Thymus (tissue), 11 donors: Measurements from ENCODE around the gene CCR7. TPM values are rescaled to one million over a fixed set of nuclear protein-coding genes. Genes with fewer than 3 reads are reported as not detected.

ENCODE experiments used
- DNase-seq, 9 donors: peaks; one replicate each; pipeline ENCODE4 v3.0.0-alpha.2; 2013; ENCODE audit warnings: low spot score in 9 of 9, low read depth in 6 of 9, missing footprints in 1 of 9
- H3K27ac ChIP-seq, 2 donors: one replicate each; pipeline ENCODE4 v1.5.1; 2013; ENCODE audit warnings: control low read depth in 1 of 2, low read depth in 1 of 2, low read length in 1 of 2, mild to moderate bottlenecking in 1 of 2, moderate library complexity in 1 of 2
- H3K27me3 ChIP-seq, 2 donors: one replicate each; pipeline ENCODE4 v1.5.1; 2013; ENCODE audit warnings: low read length in 1 of 2; ENCODE audit not compliant: control insufficient read depth in 2 of 2, insufficient read depth in 1 of 2
- H3K36me3 ChIP-seq, 2 donors: one replicate each; pipeline ENCODE4 v1.5.1; 2013; ENCODE audit warnings: low read length in 1 of 2, mild to moderate bottlenecking in 1 of 2, moderate library complexity in 1 of 2; ENCODE audit not compliant: control insufficient read depth in 2 of 2, insufficient read depth in 2 of 2
- H3K4me1 ChIP-seq, 2 donors: one replicate each; pipeline ENCODE4 v1.5.1; 2013; ENCODE audit warnings: low read length in 2 of 2; ENCODE audit not compliant: control insufficient read depth in 2 of 2, insufficient read depth in 2 of 2
- H3K4me3 ChIP-seq, 2 donors: one replicate each; pipeline ENCODE4 v1.5.1; 2013; ENCODE audit warnings: low read length in 2 of 2, control low read depth in 1 of 2, mild to moderate bottlenecking in 1 of 2
- H3K9me3 ChIP-seq, 2 donors: one replicate each; pipeline ENCODE4 v1.5.1; 2013; ENCODE audit warnings: low read length in 1 of 2, mild to moderate bottlenecking in 1 of 2; ENCODE audit not compliant: control insufficient read depth in 2 of 2, insufficient read depth in 1 of 2
- WGBS: extraction: QIAGEN DNeasy Blood & Tissue Kit; methylation state at CpG from one replicate; pipeline ENCODE4 v1.1.7; 2013; 5-methylcytosine and 5-hydroxymethylcytosine counted together
- polyA plus RNA-seq: library from polyadenylated mRNA; stranded (reverse); fragments of 200-250 nt; gene quantifications from one replicate; pipeline ENCODE4 v1.2.3, GENCODE V29; 2013
- total RNA-seq: library from RNA; stranded (reverse); fragments of 120-200 nt; gene quantifications from one replicate; pipeline ENCODE4 v1.2.4, GENCODE V29; 2013
- donor health status: healthy.

Gene CCR7
- total and polyA plus RNA-seq, 2 donors = 60.3 to 102 TPM

DNA sequence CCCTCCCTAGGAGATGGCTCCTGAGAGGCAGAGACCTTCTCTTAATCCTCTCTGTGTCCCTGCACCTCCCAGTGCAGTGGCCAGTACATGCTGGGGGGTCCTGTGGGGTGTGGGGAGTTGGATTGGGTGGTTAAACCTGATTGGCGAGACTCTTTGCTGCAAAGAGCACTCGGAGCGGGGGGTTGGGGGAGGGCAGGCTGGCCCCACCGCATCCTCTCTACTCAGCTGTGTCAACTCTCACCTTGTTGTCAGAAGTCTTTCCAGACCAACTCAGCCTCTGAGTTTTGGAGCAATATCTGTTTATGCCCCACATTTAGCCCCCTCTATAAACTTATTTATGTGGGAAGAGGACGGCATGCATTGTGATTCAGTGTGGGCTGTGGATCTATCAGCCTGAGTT lies 42.4 kb upstream of the CCR7 start:
- WGBS = 87% methylated on average over 5 of the region's 5 CpGs
- H3K4me1 ChIP-seq = peaks cover 0 to 53% of the 10 kb centered on the region in 2 donors
- no peaks in the 10 kb centered on the region for H3K36me3 ChIP-seq
- no peak overlapping the region for H3K4me3 ChIP-seq
- H3K27ac ChIP-seq = peak overlapping the region; percentile 58 to 74
- DNase-seq = no peak
- peaks cover 0 to 4% of the 10 kb centered on the region in 2 donors for H3K9me3 ChIP-seq
- H3K27me3 ChIP-seq = no peaks in the 10 kb centered on the region

- no peaks in the 10 kb centered on the region for H3K27me3 ChIP-seq
- H3K4me3 ChIP-seq = no peak overlapping the region
- peaks cover 0 to 4% of the 10 kb centered on the region in 2 donors for H3K9me3 ChIP-seq
- peak overlapping the region in 1 of 2 donors; percentile 15 for H3K27ac ChIP-seq
- peaks cover 0 to 60% of the 10 kb centered on the region in 2 donors for H3K4me1 ChIP-seq
- WGBS = 90% methylated on average over 10 of the region's 10 CpGs
- no peaks in the 10 kb centered on the region for H3K36me3 ChIP-seq
- no peak for DNase-seq
Measured at GRCh38 chr17:40606548-40607353, 41.5 kb upstream of the CCR7 start.

GRCh38 chr17:40605306-40605705 lies 40.0 kb upstream of the CCR7 start:
- peak overlapping the region; percentile 72 to 76 for H3K27ac ChIP-seq
- no peaks in the 10 kb centered on the region for H3K27me3 ChIP-seq
- WGBS = 81% methylated on average over 6 of the region's 6 CpGs
- DNase-seq = peak in 1 of 9 donors; percentile 70
- H3K36me3 ChIP-seq = no peaks in the 10 kb centered on the region
- peaks cover 0 to 64% of the 10 kb centered on the region in 2 donors for H3K4me1 ChIP-seq
- H3K9me3 ChIP-seq = peaks cover 0 to 4% of the 10 kb centered on the region in 2 donors
- no peak overlapping the region for H3K4me3 ChIP-seq

DNA sequence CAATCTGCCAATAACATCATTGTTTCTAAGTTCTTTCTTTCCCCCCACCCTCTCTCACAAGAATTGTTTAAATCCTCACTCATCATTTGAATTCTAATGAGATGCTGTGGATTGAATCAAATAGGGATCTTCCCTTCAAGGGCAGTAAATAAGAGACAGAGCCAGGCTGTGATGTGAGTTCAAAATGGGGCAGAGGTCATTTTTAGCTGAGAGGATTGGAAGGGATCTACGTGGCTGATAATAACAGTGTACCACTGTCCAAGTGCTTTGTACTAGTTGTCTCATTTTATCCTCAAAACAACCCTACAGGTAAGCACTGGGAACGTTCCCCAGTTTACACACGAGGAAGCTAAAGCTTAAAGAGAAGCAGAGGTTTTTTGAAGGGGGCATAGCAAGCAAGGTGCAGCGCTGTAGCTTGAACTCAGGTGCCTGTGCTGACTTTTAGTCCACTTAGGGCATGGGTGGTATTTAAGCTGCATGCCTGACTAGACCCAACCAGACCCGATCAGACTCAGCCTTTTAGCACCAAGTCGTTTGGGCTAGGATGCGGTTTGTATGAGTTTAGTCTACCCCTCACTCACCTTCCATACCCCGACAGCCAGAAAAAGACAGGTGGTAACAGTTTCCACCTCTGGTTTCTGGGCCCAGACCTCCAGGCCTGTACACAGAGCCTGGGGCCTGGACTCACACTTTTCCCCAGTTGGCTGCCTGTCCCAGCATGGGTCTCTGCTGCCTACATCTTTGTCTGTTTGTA lies 39.2 kb upstream of the CCR7 start:
- Histone ChIP-seq H3K4me1 (peaks cover 0 to 70% of the 10 kb centered on the region in 2 donors), H3K4me3 (no peak overlapping the region), H3K36me3 (no peaks in the 10 kb centered on the region), H3K27me3 (no peaks in the 10 kb centered on the region), H3K9me3 (peaks cover 0 to 4% of the 10 kb centered on the region in 2 donors), H3K27ac (peak overlapping the region; percentile 72 to 76)
- DNase-seq = no peak
- 94% methylated on average over 8 of the region's 8 CpGs for WGBS

GRCh38 chr17:40602445-40603443 lies 37.5 kb upstream of the CCR7 start:
- DNase-seq = peak in 2 of 9 donors; percentile 39 to 81
- 86% methylated on average over 22 of the region's 22 CpGs for WGBS
- Histone ChIP-seq H3K36me3 (no peaks in the 10 kb centered on the region), H3K4me3 (no peak overlapping the region), H3K27me3 (no peaks in the 10 kb centered on the region), H3K9me3 (no peaks in the 10 kb centered on the region), H3K27ac (peak overlapping the region; percentile 85), H3K4me1 (peaks cover 8 to 80% of the 10 kb centered on the region in 2 donors)

GRCh38 chr17:40600486-40601046 lies 35.3 kb upstream of the CCR7 start:
- 90% methylated on average over 8 of the region's 8 CpGs for WGBS
- no peak overlapping the region for H3K4me3 ChIP-seq
- H3K27me3 ChIP-seq = no peaks in the 10 kb centered on the region
- DNase-seq = no peak
- H3K27ac ChIP-seq = peak overlapping the region in 1 of 2 donors; percentile 33
- H3K4me1 ChIP-seq = peaks cover 8 to 78% of the 10 kb centered on the region in 2 donors
- no peaks in the 10 kb centered on the region for H3K36me3 ChIP-seq
- H3K9me3 ChIP-seq = no peaks in the 10 kb centered on the region

- H3K4me1 ChIP-seq = peaks cover 8 to 70% of the 10 kb centered on the region in 2 donors
- no peaks in the 10 kb centered on the region for H3K9me3 ChIP-seq
- DNase-seq = no peak
- H3K27me3 ChIP-seq = no peaks in the 10 kb centered on the region
- H3K27ac ChIP-seq = peak overlapping the region; percentile 77 to 90
- no peak overlapping the region for H3K4me3 ChIP-seq
- 83% methylated on average over 7 of the region's 7 CpGs for WGBS
- H3K36me3 ChIP-seq = no peaks in the 10 kb centered on the region
Measured at GRCh38 chr17:40599468-40599763, 34.1 kb upstream of the CCR7 start.

- H3K4me3 ChIP-seq = no peak overlapping the region
- DNase-seq = peak in 1 of 9 donors; percentile 63
- no peaks in the 10 kb centered on the region for H3K27me3 ChIP-seq
- no peaks in the 10 kb centered on the region for H3K36me3 ChIP-seq
- H3K4me1 ChIP-seq = peaks cover 8 to 65% of the 10 kb centered on the region in 2 donors
- H3K27ac ChIP-seq = peak overlapping the region; percentile 77 to 90
- WGBS = 67% methylated on average over 20 of the region's 20 CpGs
- H3K9me3 ChIP-seq = no peaks in the 10 kb centered on the region
Measured at GRCh38 chr17:40598619-40599467, 33.6 kb upstream of the CCR7 start.
